ENCODE results near the gene HOXB9.

Gene HOXB9

GRCh38 chr17:48621410-48622392 lies 4.5 kb downstream of the HOXB9 start:
- TF ChIP-seq EZH2 (IDR thresholded peaks at IDR 0.05; ENCODE audit: borderline replicate concordance, low read length) (no peak), CTCF (IDR thresholded peaks at IDR 0.05; ENCODE audit: low read length) (no peak)
- no peak overlapping the region for H3K9ac ChIP-seq (ENCODE audit: low read length)
- no peak overlapping the region for H2AFZ ChIP-seq (ENCODE audit: low read length)
- peaks cover 4% of the 10 kb centered on the region for H3K27me3 ChIP-seq (ENCODE audit: insufficient read depth, low read length)
- no peak overlapping the region for H3K4me3 ChIP-seq (ENCODE audit: low read depth, low read length, poor library complexity, severe bottlenecking)
- no peaks in the 10 kb centered on the region for H3F3A ChIP-seq (ENCODE audit: insufficient read depth, low read length)
- H3K4me2 ChIP-seq (ENCODE audit: low read length): no peak overlapping the region
- no peaks in the 10 kb centered on the region for H3K9me3 ChIP-seq (ENCODE audit: low read length)
- no peaks in the 10 kb centered on the region for H4K20me1 ChIP-seq (ENCODE audit: insufficient read depth, low read length)
- H3K79me2 ChIP-seq (ENCODE audit: insufficient read depth, low read length): no peaks in the 10 kb centered on the region
- H3K36me3 ChIP-seq (ENCODE audit: insufficient read depth, low read length): no peaks in the 10 kb centered on the region
- no peak overlapping the region for H3K27ac ChIP-seq (ENCODE audit: low read depth, low read length, poor library complexity, severe bottlenecking)
- H3K9me2 ChIP-seq (ENCODE audit: low read depth, low read length): no peaks in the 10 kb centered on the region
- H3K4me1 ChIP-seq (ENCODE audit: insufficient read depth, low read length, severe bottlenecking): no peaks in the 10 kb centered on the region

GRCh38 chr17:48620461-48621139 lies 5.6 kb downstream of the HOXB9 start:
- H3K9me3 ChIP-seq (ENCODE audit: low read length): no peaks in the 10 kb centered on the region
- no peak overlapping the region for H3K27ac ChIP-seq (ENCODE audit: low read depth, low read length, poor library complexity, severe bottlenecking)
- no peaks in the 10 kb centered on the region for H3K4me1 ChIP-seq (ENCODE audit: insufficient read depth, low read length, severe bottlenecking)
- H3K27me3 ChIP-seq (ENCODE audit: insufficient read depth, low read length): peaks cover 4% of the 10 kb centered on the region
- no peaks in the 10 kb centered on the region for H3K36me3 ChIP-seq (ENCODE audit: insufficient read depth, low read length)
- no peak overlapping the region for H3K4me2 ChIP-seq (ENCODE audit: low read length)
- H3K79me2 ChIP-seq (ENCODE audit: insufficient read depth, low read length): no peaks in the 10 kb centered on the region
- no peak overlapping the region for H3K9ac ChIP-seq (ENCODE audit: low read length)
- H2AFZ ChIP-seq (ENCODE audit: low read length): no peak overlapping the region
- H3K9me2 ChIP-seq (ENCODE audit: low read depth, low read length): no peaks in the 10 kb centered on the region
- no peak overlapping the region for H3K4me3 ChIP-seq (ENCODE audit: low read depth, low read length, poor library complexity, severe bottlenecking)
- no peaks in the 10 kb centered on the region for H4K20me1 ChIP-seq (ENCODE audit: insufficient read depth, low read length)
- TF ChIP-seq CTCF (IDR thresholded peaks at IDR 0.05; ENCODE audit: low read length) (no peak), EZH2 (IDR thresholded peaks at IDR 0.05; ENCODE audit: borderline replicate concordance, low read length) (no peak)
- no peaks in the 10 kb centered on the region for H3F3A ChIP-seq (ENCODE audit: insufficient read depth, low read length)

- Histone ChIP-seq H3K4me1 (ENCODE audit: insufficient read depth, low read length, severe bottlenecking) (no peaks in the 10 kb centered on the region), H2AFZ (ENCODE audit: low read length) (no peak overlapping the region), H3K79me2 (ENCODE audit: insufficient read depth, low read length) (no peaks in the 10 kb centered on the region), H3K36me3 (ENCODE audit: insufficient read depth, low read length) (no peaks in the 10 kb centered on the region), H3K9me2 (ENCODE audit: low read depth, low read length) (no peaks in the 10 kb centered on the region), H3K4me2 (ENCODE audit: low read length) (no peak overlapping the region), H4K20me1 (ENCODE audit: insufficient read depth, low read length) (no peaks in the 10 kb centered on the region), H3K4me3 (ENCODE audit: low read depth, low read length, poor library complexity, severe bottlenecking) (no peak overlapping the region), H3F3A (ENCODE audit: insufficient read depth, low read length) (no peaks in the 10 kb centered on the region), H3K27me3 (ENCODE audit: insufficient read depth, low read length) (peaks cover 4% of the 10 kb centered on the region), H3K9ac (ENCODE audit: low read length) (no peak overlapping the region), H3K27ac (ENCODE audit: low read depth, low read length, poor library complexity, severe bottlenecking) (no peak overlapping the region), H3K9me3 (ENCODE audit: low read length) (no peaks in the 10 kb centered on the region)
- no peak for TF ChIP-seq EZH2 (IDR thresholded peaks at IDR 0.05; ENCODE audit: borderline replicate concordance, low read length)
- TF ChIP-seq CTCF (IDR thresholded peaks at IDR 0.05; ENCODE audit: low read length): no peak
Measured at GRCh38 chr17:48619826-48620449, 6.2 kb downstream of the HOXB9 start.

Data from OCI-LY1 (cell line).